ENCODE measurements around the gene SWAP70. TPM values are rescaled to one million over a fixed set of nuclear protein-coding genes. Genes with fewer than 3 reads are reported as not detected.
"Not testable (repeated sequence)": the region's sequence is repeated elsewhere in the genome, so short reads cannot be mapped to it uniquely, and the experiment has no call there.

SWAP70 gene
- total and polyA plus RNA-seq, 10 of the 15 experiments (the other 5 are each of a cell fraction or from before 2014, with no cell fraction given), result 20.6 to 62.4 (median 41.7) TPM

DNA sequence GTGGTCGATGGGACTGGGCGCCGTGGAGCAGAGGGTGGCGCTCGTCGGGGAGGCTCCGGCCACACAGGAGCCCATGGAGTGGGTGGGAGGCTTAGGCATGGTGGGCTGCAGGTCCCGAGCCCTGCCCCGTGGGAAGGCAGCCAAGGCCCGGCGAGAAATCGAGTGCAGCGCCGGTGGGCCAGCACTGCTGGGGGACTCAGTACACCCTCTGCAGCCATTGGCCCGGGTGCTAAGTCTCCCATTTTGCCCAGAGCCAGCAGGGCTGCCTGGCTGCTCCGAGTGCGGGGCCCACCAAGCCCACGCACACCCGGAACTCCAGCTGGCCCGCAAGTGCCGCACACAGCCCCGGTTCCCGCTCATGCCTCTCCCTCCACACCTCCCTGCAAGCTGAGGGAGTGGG, 40.8 kb upstream of the SWAP70 start:
- in situ Hi-C loops (cut with MboI); H4K20me1 ChIP-seq (ENCODE audit: control insufficient read depth, insufficient read depth); H3K4me3 ChIP-seq; DNase-seq (ENCODE audit: low read depth, low spot score); H3K9ac ChIP-seq (ENCODE audit: control insufficient read depth, insufficient read depth, low read length); H3K79me2 ChIP-seq (ENCODE audit: control insufficient read depth, insufficient read depth, low read length); H3K27ac ChIP-seq (ENCODE audit: control insufficient read depth, insufficient read depth); BruUV-seq (replicated peaks); H3K9me3 ChIP-seq (replicated peaks; ENCODE audit: control insufficient read depth, insufficient read depth, low read length); RAD21 ChIA-PET (ENCODE audit: unreplicated experiment); intact Hi-C loops (cut with micrococcal nuclease; ENCODE audit: unreplicated experiment); H2AFZ ChIP-seq (ENCODE audit: control insufficient read depth, low read depth, low read length); ATAC-seq; FAIRE-seq; H3K27me3 ChIP-seq (replicated peaks in 1 of 2; ENCODE audit: control insufficient read depth in 2 of 2, insufficient read depth in 2 of 2, low read length in 1 of 2); SMC1A ChIA-PET (ENCODE audit: uncharacterized antibody, unreplicated experiment); H3K4me2 ChIP-seq (ENCODE audit: control insufficient read depth, insufficient read depth); H3K36me3 ChIP-seq (ENCODE audit: control insufficient read depth in 2 of 2, insufficient read depth in 2 of 2, low read length in 1 of 2): not testable (repeated sequence)
- ChIA-PET CTCF (interaction anchor here (4.4 kb wide), 1 partner anchor 125 kb away, joined by 16 read pairs; no protein-coding TSS in a partner anchor), POLR2A (interaction anchor here (0.6 kb wide), 1 partner anchor 410 kb away, joined by 8 read pairs; no protein-coding TSS in a partner anchor)
- H3K4me1 ChIP-seq (ENCODE audit: control insufficient read depth, insufficient read depth, low read length), result peaks cover 34% of the 10 kb centered on the region
- WGBS (ENCODE audit: insufficient coverage, insufficient replicate concordance, low lambda C conversion rate, missing lambda C conversion rate), result 93% methylated on average over 22 of the region's 23 CpGs

DNA sequence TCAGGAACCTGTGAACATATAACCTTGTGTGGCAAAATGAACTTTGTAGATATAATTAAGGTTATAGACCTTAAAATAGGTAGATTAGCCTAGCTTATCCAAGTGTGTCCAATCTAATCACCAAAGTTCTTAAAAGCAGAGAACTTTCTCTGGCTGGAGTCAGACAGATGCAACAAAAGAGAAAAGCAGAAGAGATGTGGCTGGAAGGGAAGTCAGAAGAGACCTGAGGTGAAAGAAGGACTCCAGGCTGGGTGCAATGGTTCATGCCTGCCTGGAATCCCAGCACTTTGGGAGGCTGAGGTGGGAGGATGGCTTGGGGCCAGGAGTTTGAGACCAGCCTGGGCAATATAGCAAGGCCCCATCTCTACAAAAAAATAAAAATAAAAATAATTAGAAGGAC, 39.4 kb upstream of the SWAP70 start:
- ChIA-PET CTCF (no interaction called here), RAD21 (ENCODE audit: unreplicated experiment) (no interaction called here), SMC1A (ENCODE audit: uncharacterized antibody, unreplicated experiment) (interaction anchor here (0.9 to 1.5 kb wide), 3 partner anchors 18 to 124 kb away, joined by 3 to 4 read pairs (median 3); no protein-coding TSS in a partner anchor), POLR2A (interaction anchor here (1.0 kb wide), 1 partner anchor 9 kb away, joined by 4 read pairs; no protein-coding TSS in a partner anchor)
- Histone ChIP-seq H3K4me2 (ENCODE audit: control insufficient read depth, insufficient read depth) (no peak overlapping the region), H3K9me3 (replicated peaks; ENCODE audit: control insufficient read depth, insufficient read depth, low read length) (no peaks in the 10 kb centered on the region; the same call in 2 of the 3 replicates), H3K27ac (ENCODE audit: control insufficient read depth, insufficient read depth) (no peak overlapping the region), H3K79me2 (ENCODE audit: control insufficient read depth, insufficient read depth, low read length) (no peaks in the 10 kb centered on the region), H3K9ac (ENCODE audit: control insufficient read depth, insufficient read depth, low read length) (no peak overlapping the region), H4K20me1 (ENCODE audit: control insufficient read depth, insufficient read depth) (no peaks in the 10 kb centered on the region), H3K27me3 (replicated peaks in 1 of 2; ENCODE audit: control insufficient read depth in 2 of 2, insufficient read depth in 2 of 2, low read length in 1 of 2) (no peaks in the 10 kb centered on the region), H3K36me3 (ENCODE audit: control insufficient read depth in 2 of 2, insufficient read depth in 2 of 2, low read length in 1 of 2) (no peaks in the 10 kb centered on the region), H3K4me1 (ENCODE audit: control insufficient read depth, insufficient read depth, low read length) (peaks cover 40% of the 10 kb centered on the region), H3K4me3 (no peak overlapping the region), H2AFZ (ENCODE audit: control insufficient read depth, low read depth, low read length) (no peak overlapping the region)
- no peak for ATAC-seq
- intact Hi-C loops (cut with micrococcal nuclease; ENCODE audit: unreplicated experiment) (no loop called here), in situ Hi-C loops (cut with MboI) (no loop called here)
- no peak for FAIRE-seq
- DNase-seq (ENCODE audit: low read depth, low spot score), result no peak
- no TSS peak for BruUV-seq (replicated peaks)
- TF ChIP-seq ZZZ3 (IDR thresholded peaks at IDR 0.05; ENCODE audit: control insufficient read depth, insufficient read length, low read depth) (no peak), NFYB (IDR thresholded peaks at IDR 0.05; ENCODE audit: insufficient read depth, low read depth, low read length) (no peak), JUNB (IDR thresholded peaks at IDR 0.05) (no peak)
- TF ChIP-seq, protein P1, sequence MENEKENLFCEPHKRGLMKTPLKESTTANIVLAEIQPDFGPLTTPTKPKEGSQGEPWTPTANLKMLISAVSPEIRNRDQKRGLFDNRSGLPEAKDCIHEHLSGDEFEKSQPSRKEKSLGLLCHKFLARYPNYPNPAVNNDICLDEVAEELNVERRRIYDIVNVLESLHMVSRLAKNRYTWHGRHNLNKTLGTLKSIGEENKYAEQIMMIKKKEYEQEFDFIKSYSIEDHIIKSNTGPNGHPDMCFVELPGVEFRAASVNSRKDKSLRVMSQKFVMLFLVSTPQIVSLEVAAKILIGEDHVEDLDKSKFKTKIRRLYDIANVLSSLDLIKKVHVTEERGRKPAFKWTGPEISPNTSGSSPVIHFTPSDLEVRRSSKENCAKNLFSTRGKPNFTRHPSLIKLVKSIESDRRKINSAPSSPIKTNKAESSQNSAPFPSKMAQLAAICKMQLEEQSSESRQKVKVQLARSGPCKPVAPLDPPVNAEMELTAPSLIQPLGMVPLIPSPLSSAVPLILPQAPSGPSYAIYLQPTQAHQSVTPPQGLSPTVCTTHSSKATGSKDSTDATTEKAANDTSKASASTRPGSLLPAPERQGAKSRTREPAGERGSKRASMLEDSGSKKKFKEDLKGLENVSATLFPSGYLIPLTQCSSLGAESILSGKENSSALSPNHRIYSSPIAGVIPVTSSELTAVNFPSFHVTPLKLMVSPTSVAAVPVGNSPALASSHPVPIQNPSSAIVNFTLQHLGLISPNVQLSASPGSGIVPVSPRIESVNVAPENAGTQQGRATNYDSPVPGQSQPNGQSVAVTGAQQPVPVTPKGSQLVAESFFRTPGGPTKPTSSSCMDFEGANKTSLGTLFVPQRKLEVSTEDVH (IDR thresholded peaks at IDR 0.05; ENCODE audit: low read depth, partially characterized antibody), result no peak

Measured in GM12878 (cell line).